Measurements from ENCODE around the gene PDZRN3. TPM values are rescaled to one million over a fixed set of nuclear protein-coding genes. Genes with fewer than 3 reads are reported as not detected.

PDZRN3 gene
- polyA plus RNA-seq, 2 of the 4 experiments (the other 2 are of a cell fraction): not detected

DNA sequence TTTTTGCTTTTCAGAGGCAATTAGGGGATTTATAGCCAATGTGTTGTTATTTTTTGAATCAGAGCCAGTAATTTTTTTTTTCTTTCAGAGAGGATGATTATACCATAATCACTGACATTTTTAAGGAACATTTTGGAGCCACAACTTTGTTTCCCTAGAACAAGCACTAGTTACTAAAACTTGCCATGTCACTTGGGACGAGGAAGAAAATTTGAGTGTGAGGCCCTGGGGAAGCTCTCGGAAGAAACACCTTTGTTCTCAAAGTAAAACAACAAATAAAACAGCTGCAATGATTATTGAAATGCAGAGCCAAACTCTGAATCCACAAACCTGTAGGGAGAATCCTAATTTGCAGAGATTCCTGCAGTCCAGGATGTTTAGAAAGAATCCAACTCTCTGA, 69.7 kb downstream of the PDZRN3 start (continued):
- no peak for TF ChIP-seq ZC3H11A (IDR thresholded peaks at IDR 0.05)
- no peak for TF ChIP-seq CBX2 (IDR thresholded peaks at IDR 0.05; ENCODE audit: borderline replicate concordance, low read depth)

DNA sequence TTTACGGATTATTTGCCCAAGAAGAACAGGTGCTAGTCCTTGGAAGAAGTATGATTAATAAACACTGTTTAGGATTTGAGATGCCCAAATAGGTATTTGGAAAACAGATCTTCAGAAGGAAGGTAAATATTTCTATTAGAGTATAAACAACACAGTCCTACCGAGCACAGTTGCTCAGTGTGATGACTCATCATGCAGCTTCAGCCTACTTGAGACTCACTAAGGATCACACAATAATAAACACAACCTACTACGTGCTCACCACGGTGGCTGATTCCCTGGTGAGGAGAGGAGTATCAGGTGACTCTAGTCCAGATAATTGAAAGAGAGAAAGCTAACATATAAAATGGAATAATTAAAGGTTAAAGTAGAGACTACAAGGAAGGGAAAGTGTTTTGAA, 72.0 kb downstream of the PDZRN3 start:
- FAIRE-seq (no peak), ATAC-seq (no peak), DNase-seq (ENCODE audit: low read depth in 1 of 2, low spot score in 1 of 2) (no peak)
- ChIA-PET CTCF (no interaction called here), POLR2A (no interaction called here)
- H3K9me3 ChIP-seq: no peaks in the 10 kb centered on the region
- 13% methylated on average over 4 of the region's 4 CpGs for WGBS (ENCODE audit: missing lambda C conversion rate)
- H3K4me1 ChIP-seq: no peaks in the 10 kb centered on the region
- H3K27ac ChIP-seq: no peak overlapping the region
- no peak overlapping the region for H3K4me2 ChIP-seq
- TF ChIP-seq FOSL2 (IDR thresholded peaks at IDR 0.05) (no peak), FOSL2 (CRISPR knock-in tag; IDR thresholded peaks at IDR 0.05) (peak; percentile 57; the same call in 1 of the 2 replicates), CHD4 (IDR thresholded peaks at IDR 0.05; ENCODE audit: borderline replicate concordance) (no peak)
- no peak overlapping the region for H3K4me3 ChIP-seq

DNA sequence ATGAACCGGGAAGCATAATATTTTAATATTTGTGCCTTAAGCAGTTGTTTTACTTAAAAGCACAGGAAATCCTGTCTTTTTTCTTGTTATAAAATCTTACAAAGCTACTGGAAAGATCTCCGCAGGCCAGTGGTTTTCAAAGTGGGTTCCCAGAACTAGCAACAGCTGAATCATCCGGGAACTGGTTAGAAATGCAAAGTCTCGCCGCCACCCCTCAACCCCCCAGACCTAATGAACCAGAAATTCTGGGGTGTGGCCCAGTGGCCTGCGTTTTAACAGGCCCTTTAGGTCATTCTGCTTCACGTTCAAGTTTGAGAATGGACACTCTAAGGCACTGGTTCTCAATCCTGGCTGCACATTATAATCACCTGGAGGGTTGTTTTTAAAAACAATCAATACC, 74.7 kb downstream of the PDZRN3 start:
- ChIA-PET POLR2A (no interaction called here), CTCF (no interaction called here)
- DNase-seq (ENCODE audit: low read depth in 1 of 2, low spot score in 1 of 2) (no peak), ATAC-seq (no peak), FAIRE-seq (no peak)
- TF ChIP-seq ZNF302 (CRISPR knock-in tag; IDR thresholded peaks at IDR 0.05) (no peak), CHD2 (IDR thresholded peaks at IDR 0.05; ENCODE audit: low read length, partially characterized antibody) (no peak), BHLHE40 (IDR thresholded peaks at IDR 0.05; ENCODE audit: low read depth, low read length) (no peak), HOXA7 (CRISPR knock-in tag; IDR thresholded peaks at IDR 0.05) (no peak), JUNB (IDR thresholded peaks at IDR 0.05) (no peak), NR3C1 (IDR thresholded peaks at IDR 0.05) (no peak), RNF2 (IDR thresholded peaks at IDR 0.05; ENCODE audit: borderline replicate concordance, low read depth) (no peak), ESRRA (IDR thresholded peaks at IDR 0.05; ENCODE audit: borderline replicate concordance, low read length) (no peak), JUN (IDR thresholded peaks at IDR 0.05) (no peak)
- TF ChIP-seq, protein P1, sequence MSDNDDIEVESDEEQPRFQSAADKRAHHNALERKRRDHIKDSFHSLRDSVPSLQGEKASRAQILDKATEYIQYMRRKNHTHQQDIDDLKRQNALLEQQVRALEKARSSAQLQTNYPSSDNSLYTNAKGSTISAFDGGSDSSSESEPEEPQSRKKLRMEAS (IDR thresholded peaks at IDR 0.05): no peak
- TF ChIP-seq, protein P2, sequence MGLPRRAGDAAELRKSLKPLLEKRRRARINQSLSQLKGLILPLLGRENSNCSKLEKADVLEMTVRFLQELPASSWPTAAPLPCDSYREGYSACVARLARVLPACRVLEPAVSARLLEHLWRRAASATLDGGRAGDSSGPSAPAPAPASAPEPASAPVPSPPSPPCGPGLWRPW (IDR thresholded peaks at IDR 0.05): no peak
- TF ChIP-seq, protein P3, sequence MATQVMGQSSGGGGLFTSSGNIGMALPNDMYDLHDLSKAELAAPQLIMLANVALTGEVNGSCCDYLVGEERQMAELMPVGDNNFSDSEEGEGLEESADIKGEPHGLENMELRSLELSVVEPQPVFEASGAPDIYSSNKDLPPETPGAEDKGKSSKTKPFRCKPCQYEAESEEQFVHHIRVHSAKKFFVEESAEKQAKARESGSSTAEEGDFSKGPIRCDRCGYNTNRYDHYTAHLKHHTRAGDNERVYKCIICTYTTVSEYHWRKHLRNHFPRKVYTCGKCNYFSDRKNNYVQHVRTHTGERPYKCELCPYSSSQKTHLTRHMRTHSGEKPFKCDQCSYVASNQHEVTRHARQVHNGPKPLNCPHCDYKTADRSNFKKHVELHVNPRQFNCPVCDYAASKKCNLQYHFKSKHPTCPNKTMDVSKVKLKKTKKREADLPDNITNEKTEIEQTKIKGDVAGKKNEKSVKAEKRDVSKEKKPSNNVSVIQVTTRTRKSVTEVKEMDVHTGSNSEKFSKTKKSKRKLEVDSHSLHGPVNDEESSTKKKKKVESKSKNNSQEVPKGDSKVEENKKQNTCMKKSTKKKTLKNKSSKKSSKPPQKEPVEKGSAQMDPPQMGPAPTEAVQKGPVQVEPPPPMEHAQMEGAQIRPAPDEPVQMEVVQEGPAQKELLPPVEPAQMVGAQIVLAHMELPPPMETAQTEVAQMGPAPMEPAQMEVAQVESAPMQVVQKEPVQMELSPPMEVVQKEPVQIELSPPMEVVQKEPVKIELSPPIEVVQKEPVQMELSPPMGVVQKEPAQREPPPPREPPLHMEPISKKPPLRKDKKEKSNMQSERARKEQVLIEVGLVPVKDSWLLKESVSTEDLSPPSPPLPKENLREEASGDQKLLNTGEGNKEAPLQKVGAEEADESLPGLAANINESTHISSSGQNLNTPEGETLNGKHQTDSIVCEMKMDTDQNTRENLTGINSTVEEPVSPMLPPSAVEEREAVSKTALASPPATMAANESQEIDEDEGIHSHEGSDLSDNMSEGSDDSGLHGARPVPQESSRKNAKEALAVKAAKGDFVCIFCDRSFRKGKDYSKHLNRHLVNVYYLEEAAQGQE (IDR thresholded peaks at IDR 0.05): no peak
- no peaks in the 10 kb centered on the region for H3K9me3 ChIP-seq
- H3K4me1 ChIP-seq: no peaks in the 10 kb centered on the region
- H3K27ac ChIP-seq: no peak overlapping the region
- H3K4me2 ChIP-seq: no peak overlapping the region
- WGBS (ENCODE audit: missing lambda C conversion rate): 16% methylated on average over 7 of the region's 7 CpGs
- no peak overlapping the region for H3K4me3 ChIP-seq

DNA sequence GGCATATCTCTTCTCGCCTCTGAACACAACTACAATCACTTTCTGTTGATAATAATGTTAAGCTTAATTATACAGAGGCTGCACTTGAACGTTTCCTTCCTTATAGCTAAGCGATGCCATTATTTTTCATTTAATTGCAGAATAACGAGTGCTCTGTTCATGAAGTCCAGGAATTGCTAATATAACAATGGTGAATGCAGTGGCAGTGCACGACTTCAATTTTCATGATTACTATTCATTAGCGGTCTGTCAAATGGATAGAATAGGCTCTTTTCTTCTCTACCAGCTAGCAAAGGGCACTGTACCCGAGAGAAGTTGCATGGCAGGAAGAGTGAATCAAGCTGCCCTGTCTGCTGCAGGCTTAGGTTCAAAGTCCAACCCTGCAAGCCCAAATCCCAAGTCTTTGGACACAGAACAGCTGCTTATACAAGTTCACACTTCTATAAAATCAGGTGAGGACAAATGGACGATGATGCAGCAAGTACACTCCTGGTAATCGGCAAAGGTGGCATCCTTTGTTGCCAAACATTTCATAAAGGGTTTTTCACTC, 75.6 kb downstream of the PDZRN3 start:
- H3K4me2 ChIP-seq: no peak overlapping the region
- ATAC-seq: no peak
- no peak for TF ChIP-seq HOXA7 (CRISPR knock-in tag; IDR thresholded peaks at IDR 0.05)
- TF ChIP-seq CHD4 (IDR thresholded peaks at IDR 0.05; ENCODE audit: borderline replicate concordance): no peak
- no peaks in the 10 kb centered on the region for H3K9me3 ChIP-seq
- CTCF ChIA-PET: no interaction called here
- no peak for FAIRE-seq
- H3K27ac ChIP-seq: no peak overlapping the region
- no peak overlapping the region for H3K4me3 ChIP-seq
- DNase-seq (ENCODE audit: low read depth in 1 of 2, low spot score in 1 of 2): no peak
- 30% methylated on average over 9 of the region's 9 CpGs for WGBS (ENCODE audit: missing lambda C conversion rate)
- H3K4me1 ChIP-seq: no peaks in the 10 kb centered on the region
- POLR2A ChIA-PET: no interaction called here
